ENCODE results near the gene DLEU7. TPM values are rescaled to one million over a fixed set of nuclear protein-coding genes. Genes with fewer than 3 reads are reported as not detected.

Gene DLEU7
- total RNA-seq, 1 donor from 2014 or later, result not detected

GRCh38 chr13:50845211-50845610 is 1.7 kb upstream of the DLEU7 start:
- DNase-seq (no peak), ATAC-seq (no peak)

GRCh38 chr13:50844084-50844875 is 788 bp upstream of the DLEU7 start:
- intact Hi-C loops (cut with micrococcal nuclease), result no loop called here
- ATAC-seq (no peak), DNase-seq (no peak)

More at GRCh38 chr13:50845211-50845610, 1.7 kb upstream of the DLEU7 start:
- intact Hi-C loops (cut with micrococcal nuclease), result no loop called here

GRCh38 chr13:50842990-50843256 is 569 bp downstream of the DLEU7 start:
- DNase-seq (no peak), ATAC-seq (no peak)
- intact Hi-C loops (cut with micrococcal nuclease), result no loop called here

- ATAC-seq (no peak), DNase-seq (no peak)
- intact Hi-C loops (cut with micrococcal nuclease), result no loop called here
Observed at GRCh38 chr13:50842251-50842989, 1.1 kb downstream of the DLEU7 start.

- intact Hi-C loops (cut with micrococcal nuclease), result no loop called here
- ATAC-seq (no peak), DNase-seq (no peak)
Observed at GRCh38 chr13:50841786-50842185, 1.7 kb downstream of the DLEU7 start.

- intact Hi-C loops (cut with micrococcal nuclease), result no loop called here
- DNase-seq (no peak), ATAC-seq (no peak)
Observed at GRCh38 chr13:50840284-50840683, 3.2 kb downstream of the DLEU7 start.

- ATAC-seq, result no peak
- no peak for DNase-seq
- intact Hi-C loops (cut with micrococcal nuclease), result no loop called here
Observed at GRCh38 chr13:50839828-50840227, 3.7 kb downstream of the DLEU7 start.

GRCh38 chr13:50838701-50839100 is 4.8 kb downstream of the DLEU7 start:
- no peak for DNase-seq
- ATAC-seq, result no peak
- intact Hi-C loops (cut with micrococcal nuclease), result no loop called here

GRCh38 chr13:50838031-50838430 is 5.5 kb downstream of the DLEU7 start:
- ATAC-seq, result no peak
- DNase-seq, result no peak
- intact Hi-C loops (cut with micrococcal nuclease), result no loop called here

GRCh38 chr13:50831512-50831911 is 12.0 kb downstream of the DLEU7 start:
- ATAC-seq (no peak), DNase-seq (no peak)
- intact Hi-C loops (cut with micrococcal nuclease), result no loop called here

GRCh38 chr13:50829896-50830295 is 13.6 kb downstream of the DLEU7 start:
- DNase-seq, result no peak

GRCh38 chr13:50829226-50829625 is 14.3 kb downstream of the DLEU7 start:
- DNase-seq (no peak), ATAC-seq (no peak)
- intact Hi-C loops (cut with micrococcal nuclease), result no loop called here

More at GRCh38 chr13:50829896-50830295, 13.6 kb downstream of the DLEU7 start:
- intact Hi-C loops (cut with micrococcal nuclease), result no loop called here
- no peak for ATAC-seq

GRCh38 chr13:50826035-50826434 is 17.5 kb downstream of the DLEU7 start:
- DNase-seq (no peak), ATAC-seq (no peak)
- intact Hi-C loops (cut with micrococcal nuclease), result no loop called here

- DNase-seq (no peak), ATAC-seq (no peak)
- intact Hi-C loops (cut with micrococcal nuclease), result no loop called here
Observed at GRCh38 chr13:50812242-50812641, 31.2 kb downstream of the DLEU7 start.

GRCh38 chr13:50810998-50811397 is 32.5 kb downstream of the DLEU7 start:
- no peak for DNase-seq
- ATAC-seq, result no peak
- intact Hi-C loops (cut with micrococcal nuclease), result no loop called here

- intact Hi-C loops (cut with micrococcal nuclease), result no loop called here
- ATAC-seq (no peak), DNase-seq (no peak)
Observed at GRCh38 chr13:50810468-50810867, 33.0 kb downstream of the DLEU7 start.

- no peak for ATAC-seq
- no peak for DNase-seq
- intact Hi-C loops (cut with micrococcal nuclease), result loop anchor here (10.0 kb wide), 1 partner anchor 835 kb away; no protein-coding TSS in a partner anchor
Observed at GRCh38 chr13:50809133-50810090, 34.1 kb downstream of the DLEU7 start.

GRCh38 chr13:50805805-50806204 is 37.7 kb downstream of the DLEU7 start:
- intact Hi-C loops (cut with micrococcal nuclease), result loop anchor here (10.0 kb wide), 1 partner anchor 831 kb away; no protein-coding TSS in a partner anchor
- DNase-seq (no peak), ATAC-seq (no peak)

GRCh38 chr13:50801087-50801931 is 42.2 kb downstream of the DLEU7 start:
- intact Hi-C loops (cut with micrococcal nuclease), result loop anchor here (5.0 to 10.0 kb wide), 2 partner anchors 269 to 827 kb away; no protein-coding TSS in a partner anchor
- ATAC-seq, result peak; percentile 96
- DNase-seq, result no peak

Data from left ventricle myocardium superior (tissue), 1 donor.